GM19468 (cell line): ENCODE measurements around the gene FAM168A.

Source experiments
- ATAC-seq: cut with Tn5 transposase; IDR thresholded peaks from one replicate; pipeline ENCODE4 v1.9.1; 2021; ENCODE audit warnings: mild to moderate bottlenecking, moderate library complexity, moderate number of reproducible peaks; ENCODE audit not compliant: unreplicated experiment; ENCODE audit errors: extremely low read depth

FAM168A gene

GRCh38 chr11:73564903-73565302, 33.0 kb downstream of the FAM168A start:
- ATAC-seq, result no peak

- no peak for ATAC-seq
These were observed 34.2 kb downstream of the FAM168A start for GRCh38 chr11:73563539-73564200.

GRCh38 chr11:73559743-73560142, 38.2 kb downstream of the FAM168A start:
- no peak for ATAC-seq

- no peak for ATAC-seq
These were observed 40.9 kb downstream of the FAM168A start for GRCh38 chr11:73556966-73557365.

- no peak for ATAC-seq
These were observed 42.3 kb downstream of the FAM168A start for GRCh38 chr11:73555615-73556014.

- ATAC-seq, result no peak
These were observed 43.1 kb downstream of the FAM168A start for GRCh38 chr11:73554671-73555320.

GRCh38 chr11:73553266-73553665, 44.6 kb downstream of the FAM168A start:
- ATAC-seq, result no peak

GRCh38 chr11:73551677-73552076, 46.2 kb downstream of the FAM168A start:
- no peak for ATAC-seq

GRCh38 chr11:73549376-73549775, 48.5 kb downstream of the FAM168A start:
- no peak for ATAC-seq

- ATAC-seq, result no peak
These were observed 50.0 kb downstream of the FAM168A start for GRCh38 chr11:73547706-73548595.

GRCh38 chr11:73542175-73542574, 55.7 kb downstream of the FAM168A start:
- ATAC-seq, result no peak

- no peak for ATAC-seq
These were observed 58.3 kb downstream of the FAM168A start for GRCh38 chr11:73539506-73540084.

- no peak for ATAC-seq
These were observed 59.5 kb downstream of the FAM168A start for GRCh38 chr11:73538381-73538872.

GRCh38 chr11:73537969-73538368, 59.9 kb downstream of the FAM168A start:
- ATAC-seq, result no peak

- no peak for ATAC-seq
These were observed 61.0 kb downstream of the FAM168A start for GRCh38 chr11:73536961-73537360.

GRCh38 chr11:73532310-73532709, 65.6 kb downstream of the FAM168A start:
- ATAC-seq, result no peak

GRCh38 chr11:73531386-73531785, 66.5 kb downstream of the FAM168A start:
- ATAC-seq, result no peak

- ATAC-seq, result no peak
These were observed 67.8 kb downstream of the FAM168A start for GRCh38 chr11:73530109-73530508.

- no peak for ATAC-seq
These were observed 68.7 kb downstream of the FAM168A start for GRCh38 chr11:73529204-73529530.

GRCh38 chr11:73528483-73529203, 69.3 kb downstream of the FAM168A start:
- no peak for ATAC-seq
